ENCODE measurements around the gene RAB3GAP1. TPM values are rescaled to one million over a fixed set of nuclear protein-coding genes. Genes with fewer than 3 reads are reported as not detected.

The RAB3GAP1 gene
- polyA plus RNA-seq, 1 donor (not counting 4 experiments of a cell fraction or from before 2014, with no cell fraction given): 41.6 TPM

DNA sequence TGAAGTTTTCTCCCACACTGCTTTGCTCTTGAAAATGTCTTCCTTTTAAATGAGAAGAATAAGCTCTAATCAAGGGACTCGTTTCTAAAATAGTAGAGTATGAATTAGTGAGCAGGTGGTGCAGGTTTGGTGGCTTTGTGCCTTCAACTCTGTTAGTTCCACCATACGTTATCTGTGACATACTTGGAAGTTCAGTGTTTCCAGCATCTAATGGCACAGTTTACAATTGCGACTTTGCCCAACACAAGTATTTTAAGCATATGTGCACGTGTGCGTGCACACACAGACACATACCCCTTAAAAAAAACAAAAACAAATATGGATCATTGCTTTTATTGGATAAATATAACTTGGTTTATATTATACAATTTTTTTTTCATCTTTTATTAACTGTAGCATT lies 111.8 kb downstream of the RAB3GAP1 start:
- Histone ChIP-seq H3K4me1 (ENCODE audit: control insufficient read depth, extremely low read depth, insufficient read depth, low read length) (peaks cover 11% of the 10 kb centered on the region), H3K9me3 (ENCODE audit: control insufficient read depth, low read depth, low read length) (no peaks in the 10 kb centered on the region), H3K4me2 (ENCODE audit: control insufficient read depth, extremely low read depth, insufficient read depth, low read depth, low read length) (no peak overlapping the region), H3K9ac (ENCODE audit: control insufficient read depth, extremely low read depth, insufficient read depth, low read length) (no peak overlapping the region), H2AFZ (ENCODE audit: control insufficient read depth, low read length) (no peak overlapping the region), H3K9me1 (ENCODE audit: control insufficient read depth, extremely low read depth, insufficient read depth, low read length) (no peaks in the 10 kb centered on the region), H3K27ac (ENCODE audit: control insufficient read depth, insufficient read depth, low read length) (no peak overlapping the region), H3K4me3 (ENCODE audit: control insufficient read depth in 2 of 3, extremely low read depth in 1 of 3, insufficient read depth in 2 of 3, low read depth in 1 of 3, low read length in 3 of 3) (no peak overlapping the region), H4K20me1 (ENCODE audit: control insufficient read depth, extremely low read depth, insufficient read depth, low read length) (peaks cover 4% of the 10 kb centered on the region), H3K36me3 (ENCODE audit: control insufficient read depth in 2 of 2, extremely low read depth in 1 of 2, insufficient read depth in 2 of 2, low read length in 2 of 2) (peaks cover 12 to 31% of the 10 kb centered on the region in 2 experiments), H3K79me2 (ENCODE audit: control insufficient read depth, insufficient read depth, low read length) (no peaks in the 10 kb centered on the region), H3K27me3 (ENCODE audit: control insufficient read depth, extremely low read depth, insufficient read depth, low read length) (no peaks in the 10 kb centered on the region)
- FAIRE-seq (no peak), DNase-seq (ENCODE audit: low read depth, low spot score) (no peak)
- dilution Hi-C loops (cut with MboI; ENCODE audit: extremely low pct_ligation_motif_present, low sequenced_read_pairs): no loop called here
- TF ChIP-seq, protein P1, sequence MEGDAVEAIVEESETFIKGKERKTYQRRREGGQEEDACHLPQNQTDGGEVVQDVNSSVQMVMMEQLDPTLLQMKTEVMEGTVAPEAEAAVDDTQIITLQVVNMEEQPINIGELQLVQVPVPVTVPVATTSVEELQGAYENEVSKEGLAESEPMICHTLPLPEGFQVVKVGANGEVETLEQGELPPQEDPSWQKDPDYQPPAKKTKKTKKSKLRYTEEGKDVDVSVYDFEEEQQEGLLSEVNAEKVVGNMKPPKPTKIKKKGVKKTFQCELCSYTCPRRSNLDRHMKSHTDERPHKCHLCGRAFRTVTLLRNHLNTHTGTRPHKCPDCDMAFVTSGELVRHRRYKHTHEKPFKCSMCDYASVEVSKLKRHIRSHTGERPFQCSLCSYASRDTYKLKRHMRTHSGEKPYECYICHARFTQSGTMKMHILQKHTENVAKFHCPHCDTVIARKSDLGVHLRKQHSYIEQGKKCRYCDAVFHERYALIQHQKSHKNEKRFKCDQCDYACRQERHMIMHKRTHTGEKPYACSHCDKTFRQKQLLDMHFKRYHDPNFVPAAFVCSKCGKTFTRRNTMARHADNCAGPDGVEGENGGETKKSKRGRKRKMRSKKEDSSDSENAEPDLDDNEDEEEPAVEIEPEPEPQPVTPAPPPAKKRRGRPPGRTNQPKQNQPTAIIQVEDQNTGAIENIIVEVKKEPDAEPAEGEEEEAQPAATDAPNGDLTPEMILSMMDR (optimal IDR thresholded peaks at IDR 0.05 in 1 of 3, IDR thresholded peaks at IDR 0.05 in 1 of 3, conservative IDR thresholded peaks at IDR 0.05 in 1 of 3; ENCODE audit: extremely low read depth in 1 of 3, insufficient read depth in 2 of 3, low read length in 3 of 3): no peak
- no peak for TF ChIP-seq EZH2 (IDR thresholded peaks at IDR 0.05; ENCODE audit: low read length)

DNA sequence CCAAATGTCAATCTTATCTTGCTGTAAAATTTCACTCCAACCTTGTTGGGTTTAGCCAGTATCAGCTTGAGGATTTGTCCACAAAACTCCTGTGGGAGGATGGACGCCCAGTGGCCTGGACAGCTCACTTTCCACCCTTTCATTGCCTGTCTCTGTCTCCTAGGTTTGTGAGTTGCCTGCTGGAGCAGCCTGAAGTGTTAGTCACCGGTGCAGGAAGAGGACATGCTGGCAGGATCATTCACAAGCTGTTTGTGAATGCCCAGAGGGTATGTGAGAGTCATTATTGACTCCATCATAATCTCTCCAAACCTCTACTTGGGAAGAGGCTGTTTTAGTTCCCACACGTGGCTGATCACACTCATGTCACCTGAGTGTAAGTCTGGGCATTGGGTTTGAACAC lies 112.3 kb downstream of the RAB3GAP1 start:
- H3K4me3 ChIP-seq (ENCODE audit: control insufficient read depth in 2 of 3, extremely low read depth in 1 of 3, insufficient read depth in 2 of 3, low read depth in 1 of 3, low read length in 3 of 3): no peak overlapping the region
- peaks cover 4% of the 10 kb centered on the region for H4K20me1 ChIP-seq (ENCODE audit: control insufficient read depth, extremely low read depth, insufficient read depth, low read length)
- H2AFZ ChIP-seq (ENCODE audit: control insufficient read depth, low read length): no peak overlapping the region
- dilution Hi-C loops (cut with MboI; ENCODE audit: extremely low pct_ligation_motif_present, low sequenced_read_pairs): no loop called here
- H3K27ac ChIP-seq (ENCODE audit: control insufficient read depth, insufficient read depth, low read length): peak overlapping the region; percentile 23
- H3K9me1 ChIP-seq (ENCODE audit: control insufficient read depth, extremely low read depth, insufficient read depth, low read length): no peaks in the 10 kb centered on the region
- DNase-seq (ENCODE audit: low read depth, low spot score) (peak; percentile 55), FAIRE-seq (peak; percentile 92)
- H3K4me2 ChIP-seq (ENCODE audit: control insufficient read depth, extremely low read depth, insufficient read depth, low read depth, low read length): no peak overlapping the region
- no peaks in the 10 kb centered on the region for H3K79me2 ChIP-seq (ENCODE audit: control insufficient read depth, insufficient read depth, low read length)
- no peaks in the 10 kb centered on the region for H3K27me3 ChIP-seq (ENCODE audit: control insufficient read depth, extremely low read depth, insufficient read depth, low read length)
- no peak overlapping the region for H3K9ac ChIP-seq (ENCODE audit: control insufficient read depth, extremely low read depth, insufficient read depth, low read length)
- H3K9me3 ChIP-seq (ENCODE audit: control insufficient read depth, low read depth, low read length): no peaks in the 10 kb centered on the region
- peaks cover 11% of the 10 kb centered on the region for H3K4me1 ChIP-seq (ENCODE audit: control insufficient read depth, extremely low read depth, insufficient read depth, low read length)
- H3K36me3 ChIP-seq (ENCODE audit: control insufficient read depth in 2 of 2, extremely low read depth in 1 of 2, insufficient read depth in 2 of 2, low read length in 2 of 2): peaks cover 10 to 30% of the 10 kb centered on the region in 2 experiments
- no peak for TF ChIP-seq EZH2 (IDR thresholded peaks at IDR 0.05; ENCODE audit: low read length)
- TF ChIP-seq, protein P1 (optimal IDR thresholded peaks at IDR 0.05 in 1 of 3, IDR thresholded peaks at IDR 0.05 in 1 of 3, conservative IDR thresholded peaks at IDR 0.05 in 1 of 3; ENCODE audit: extremely low read depth in 1 of 3, insufficient read depth in 2 of 3, low read length in 3 of 3): no peak

Data from keratinocyte (primary cell).